ENCODE measurements around the gene DGKH. TPM values are rescaled to one million over a fixed set of nuclear protein-coding genes. Genes with fewer than 3 reads are reported as not detected.
A peak's percentile ranks its signal among the peaks of the same experiment; 100 is the strongest.

DGKH gene
- total and polyA plus RNA-seq, 9 of the 15 experiments (the other 6 are each of a cell fraction or from before 2014, with no cell fraction given) = 0.38 to 4.4 (median 3.1) TPM

- no peak for TF ChIP-seq VEZF1 (CRISPR knock-in tag; IDR thresholded peaks at IDR 0.05)
- TF ChIP-seq COPS2 (conservative IDR thresholded peaks at IDR 0.05) = no peak
- TF ChIP-seq ELK1 (CRISPR knock-in tag; IDR thresholded peaks at IDR 0.05) = no peak
- no peak for TF ChIP-seq ETV5 (CRISPR knock-in tag; IDR thresholded peaks at IDR 0.05; ENCODE audit: low read depth)
- TF ChIP-seq KLF13 (tag; IDR thresholded peaks at IDR 0.05; ENCODE audit: borderline replicate concordance, low read depth) = 0 out of 2 replicates have a peak, but pooled peaks have one; percentile 28
- no peak for TF ChIP-seq ESRRB (CRISPR knock-in tag; IDR thresholded peaks at IDR 0.05; ENCODE audit: borderline replicate concordance)
- no peak for TF ChIP-seq RHOXF2B (CRISPR knock-in tag; conservative IDR thresholded peaks at IDR 0.05)
- TF ChIP-seq RB1 (IDR thresholded peaks at IDR 0.05; ENCODE audit: low read depth) = no peak
- no peak for TF ChIP-seq ETS1 (conservative IDR thresholded peaks at IDR 0.05; ENCODE audit: control insufficient read depth, low read depth, low read length)
- TF ChIP-seq PBX2 (CRISPR knock-in tag; IDR thresholded peaks at IDR 0.05; ENCODE audit: low read depth) = no peak
- no peak for TF ChIP-seq PBX2 (tag; conservative IDR thresholded peaks at IDR 0.05; ENCODE audit: low read depth)
- no peak for TF ChIP-seq CREB1 (IDR thresholded peaks at IDR 0.05)
- TF ChIP-seq CREB1 (CRISPR knock-in tag; IDR thresholded peaks at IDR 0.05) = no peak
- no peak for TF ChIP-seq GMEB1 (CRISPR knock-in tag; IDR thresholded peaks at IDR 0.05)
- no peak for TF ChIP-seq GABPB2 (CRISPR knock-in tag; conservative IDR thresholded peaks at IDR 0.05)
- no peak for TF ChIP-seq CREM (IDR thresholded peaks at IDR 0.05; ENCODE audit: low read depth)
- TF ChIP-seq HDAC1 (IDR thresholded peaks at IDR 0.05) = no peak
- no peak for TF ChIP-seq BRD9 (IDR thresholded peaks at IDR 0.05; ENCODE audit: low read depth, partially characterized antibody)
- 0 out of 2 replicates have a peak, but pooled peaks have one; percentile 17 for TF ChIP-seq DDX20 (tag; IDR thresholded peaks at IDR 0.05; ENCODE audit: low read depth)
- TF ChIP-seq ELF4 (CRISPR knock-in tag; IDR thresholded peaks at IDR 0.05) = no peak
Measured at GRCh38 chr13:42173789-42174343, 125.4 kb downstream of the DGKH start (continued).

Measured in K562 (cell line).